Measurements from ENCODE around the gene LPP.

- TF ChIP-seq REST (IDR thresholded peaks at IDR 0.05; ENCODE audit: insufficient replicate concordance, low read depth) (no peak), CTCF (IDR thresholded peaks at IDR 0.05; ENCODE audit: insufficient read depth, low read length) (no peak), POLR2AphosphoS5 (IDR thresholded peaks at IDR 0.05; ENCODE audit: low read depth) (no peak)
These were observed 716.5 kb downstream of the LPP start for GRCh38 chr3:188870431-188870830.
